Fibroblast of skin of left quadriceps (primary cell): ENCODE measurements around the gene SH3GLB1.
"Not testable (repeated sequence)": the region's sequence is repeated elsewhere in the genome, so short reads cannot be mapped to it uniquely, and the experiment has no call there.

Source experiments
- DNase-seq, 2 experiments: peaks; one replicate each; pipeline ENCODE4 v3.0.0-alpha.2; 2013; ENCODE audit warnings: low read depth in 2 of 2

SH3GLB1 gene

DNA sequence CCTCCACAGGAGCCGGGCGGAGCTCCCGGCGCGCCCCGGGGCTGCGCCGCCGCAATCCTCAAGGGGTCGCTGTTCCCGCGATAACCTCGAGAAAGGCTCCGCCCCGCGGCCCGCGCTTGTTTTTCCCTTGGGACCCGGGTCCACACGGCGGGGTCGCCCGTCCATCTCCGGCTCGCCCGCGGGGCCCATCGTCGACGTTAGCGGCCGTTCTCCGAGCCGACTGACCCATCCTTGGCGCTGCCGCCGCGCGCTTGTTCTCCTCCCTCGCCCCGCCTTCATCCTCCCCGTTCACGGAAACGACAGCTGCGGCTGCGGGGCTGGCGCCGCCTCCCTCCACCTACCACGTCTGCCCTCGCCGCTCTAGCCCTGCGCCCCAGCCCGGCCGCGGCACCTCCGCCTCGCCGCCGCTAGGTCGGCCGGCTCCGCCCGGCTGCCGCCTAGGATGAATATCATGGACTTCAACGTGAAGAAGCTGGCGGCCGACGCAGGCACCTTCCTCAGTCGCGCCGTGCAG lies at the start of gene SH3GLB1:
Gene SH3GLB1 (plus strand): TSS at position 119 of the 514 bp plus-strand sequence. CDS start 324 bp downstream, at position 443.
- DNase-seq = peak; percentile 62

DNA sequence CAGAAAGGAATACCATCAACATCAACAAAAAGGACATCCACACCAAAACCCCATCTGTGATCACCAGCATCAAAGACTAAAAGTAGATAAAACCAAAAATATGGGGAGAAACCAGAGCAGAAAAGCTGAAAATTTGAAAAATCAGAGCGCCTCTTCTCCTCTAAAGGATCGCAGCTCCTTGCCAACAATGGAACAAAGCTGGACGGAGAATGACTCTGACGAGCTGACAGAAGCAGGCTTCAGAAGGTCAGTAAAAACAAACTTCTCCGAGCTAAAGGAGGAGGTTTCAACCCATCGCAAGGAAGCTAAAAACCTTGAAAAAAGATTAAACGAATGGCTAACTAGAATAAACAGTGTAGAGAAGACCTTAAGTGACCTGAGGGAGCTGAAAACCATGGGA lies 46.0 kb upstream of the SH3GLB1 start:
- DNase-seq = not testable (repeated sequence)

DNA sequence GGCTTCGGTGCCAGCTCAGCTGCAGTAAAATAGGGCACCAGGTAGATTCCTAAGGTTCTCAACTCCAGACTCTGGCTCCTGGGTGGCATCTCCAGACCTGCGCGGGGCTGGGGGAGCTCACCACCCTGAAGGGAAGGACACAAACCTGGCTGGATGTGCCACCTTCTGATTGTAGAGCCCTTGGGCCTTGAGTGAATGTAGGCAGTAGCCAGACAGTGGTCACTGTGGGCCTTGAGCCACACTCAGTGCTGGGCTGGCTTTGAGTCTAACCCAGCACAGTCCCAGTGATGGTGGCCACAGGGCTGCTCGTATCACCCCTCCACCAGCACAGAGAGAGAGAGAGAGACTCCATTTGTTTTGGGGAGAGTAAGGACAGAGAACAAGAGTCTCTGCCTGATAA lies 38.0 kb upstream of the SH3GLB1 start:
- no peak for DNase-seq

DNA sequence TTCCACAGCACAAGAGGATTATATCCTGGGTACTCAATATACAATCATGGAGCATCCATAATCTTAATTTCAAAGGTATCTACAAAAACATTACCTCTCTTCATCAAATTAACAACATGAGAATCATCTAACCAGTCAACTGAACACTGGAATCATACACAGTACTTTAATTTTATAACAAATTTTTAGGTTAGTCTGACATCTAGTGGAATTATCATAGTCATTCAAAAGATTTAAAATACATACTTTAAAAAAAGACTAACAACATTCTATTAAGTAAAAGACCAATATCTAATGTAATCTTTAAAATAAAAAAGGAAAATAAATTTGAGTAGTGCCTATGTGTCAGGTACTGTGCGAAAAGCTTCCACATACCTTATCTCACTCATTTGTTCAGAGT lies 16.8 kb upstream of the SH3GLB1 start:
- DNase-seq = no peak

DNA sequence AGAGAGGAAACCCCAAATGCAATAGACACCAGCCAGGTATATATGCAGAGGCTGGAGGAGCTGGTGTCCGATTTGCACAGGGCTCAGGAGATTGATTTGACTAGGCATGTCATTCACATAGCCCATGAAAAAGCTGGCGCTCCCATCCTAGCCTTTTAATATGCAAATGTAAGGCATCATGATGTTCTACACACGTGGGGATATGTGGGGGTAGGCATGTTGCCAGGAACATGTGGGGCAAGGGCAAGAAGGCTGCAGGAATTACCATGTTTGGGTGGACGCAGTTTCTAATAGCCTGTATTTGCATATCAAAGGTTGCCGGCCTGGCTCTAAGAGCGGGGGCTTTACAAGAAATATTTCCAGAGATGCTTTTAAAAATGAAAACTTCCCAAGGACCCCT lies 11.7 kb upstream of the SH3GLB1 start:
- DNase-seq = no peak

DNA sequence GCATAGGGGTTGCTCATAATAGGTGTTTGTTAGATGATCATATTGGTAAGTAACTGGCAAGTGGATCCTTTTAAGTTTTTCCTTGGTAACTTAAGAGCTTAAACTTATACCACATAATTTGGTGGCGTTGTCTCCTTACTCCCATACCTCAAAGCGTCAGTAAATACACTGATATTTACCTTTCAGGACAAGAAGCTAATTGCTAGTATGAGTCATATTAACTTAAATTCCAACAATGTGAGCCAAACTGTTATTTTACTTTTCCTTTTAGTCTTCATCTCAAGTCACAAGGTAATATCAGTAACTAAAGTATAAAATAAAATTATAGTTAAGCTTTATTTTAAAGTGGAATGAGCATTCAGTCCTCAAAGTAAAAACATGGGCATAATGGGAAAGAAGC lies 9.0 kb upstream of the SH3GLB1 start:
- DNase-seq = no peak

DNA sequence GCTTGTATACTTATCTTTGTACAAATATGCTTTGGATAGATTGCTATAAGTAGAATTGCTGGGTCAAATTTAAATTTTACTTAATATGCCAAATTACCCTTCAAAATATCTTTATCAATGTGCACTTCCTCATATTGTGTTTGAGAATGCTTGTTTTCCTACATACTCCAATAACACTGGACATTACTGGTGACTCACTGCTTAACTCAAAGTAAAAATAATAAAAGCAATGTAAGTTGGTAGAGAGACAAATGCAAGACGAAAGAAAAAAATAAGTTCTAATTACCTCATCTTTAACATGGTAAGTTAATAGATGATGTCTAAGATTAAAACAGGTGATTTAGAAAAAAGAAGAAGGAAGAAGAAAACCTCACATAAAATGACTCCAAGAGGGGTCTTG lies 7.9 kb upstream of the SH3GLB1 start:
- no peak for DNase-seq

DNA sequence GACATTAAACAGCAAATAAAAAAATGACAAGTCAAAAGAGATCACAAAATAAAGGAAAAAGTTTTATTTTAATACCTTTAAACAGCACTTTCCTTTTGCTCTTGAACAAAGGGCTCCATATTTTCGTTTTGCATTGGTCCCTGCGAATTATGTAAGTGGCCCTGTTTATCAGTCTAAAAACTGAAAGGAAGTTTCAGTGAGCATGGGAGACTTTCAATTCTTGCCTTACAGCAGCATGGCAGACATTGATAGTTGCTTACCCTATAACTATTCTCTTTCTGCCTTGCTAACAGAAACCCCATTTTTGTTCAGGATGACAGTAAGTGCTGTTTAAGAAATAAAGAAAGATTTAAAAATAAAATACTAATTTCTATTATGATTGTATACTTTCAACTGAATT lies 5.2 kb upstream of the SH3GLB1 start:
- DNase-seq = no peak

DNA sequence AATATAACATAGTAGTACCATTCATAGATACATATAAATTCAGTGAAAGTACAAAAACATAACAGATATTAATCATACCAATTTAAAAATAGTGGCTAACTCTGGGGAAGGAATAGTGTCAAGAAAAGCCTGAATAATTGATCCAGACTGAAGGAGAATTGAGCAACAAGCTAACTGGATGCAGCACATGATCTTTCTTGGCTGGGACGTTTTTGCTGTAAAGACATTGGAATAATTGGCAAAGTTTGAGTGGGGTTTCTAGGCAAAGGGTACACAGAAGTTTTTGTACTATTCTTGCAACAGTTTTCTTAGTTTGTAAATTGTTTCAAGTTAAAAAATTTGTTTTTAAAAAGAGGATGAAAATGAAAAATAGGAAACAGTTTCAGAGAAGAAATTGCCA lies 2.6 kb upstream of the SH3GLB1 start:
- no peak for DNase-seq

DNA sequence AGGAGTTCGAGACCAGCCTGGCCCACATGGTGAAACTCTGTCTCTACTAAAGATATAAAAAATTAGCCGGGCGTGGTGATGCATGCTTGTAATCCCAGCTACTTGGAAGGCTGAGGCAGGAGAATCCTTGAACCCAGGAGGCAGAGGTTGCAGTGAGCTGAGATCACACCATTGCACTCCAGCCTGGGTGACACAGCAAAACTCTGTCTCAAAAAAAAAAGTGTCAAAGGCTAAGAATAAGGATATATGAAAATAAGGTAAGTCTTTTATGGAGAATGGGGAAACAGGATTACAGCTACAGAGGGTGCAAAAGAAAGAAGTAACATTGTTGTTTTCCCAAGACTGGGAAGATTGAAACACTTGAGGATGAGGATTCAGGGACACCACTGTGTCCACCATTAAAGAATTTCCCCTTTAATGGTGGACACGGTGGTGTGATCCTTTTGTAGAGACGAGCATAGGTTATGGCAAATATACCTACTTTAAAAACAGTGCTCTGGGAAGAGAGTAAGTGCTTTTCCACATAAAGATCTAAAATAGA lies 1.4 kb upstream of the SH3GLB1 start:
- DNase-seq = not testable (repeated sequence)

DNA sequence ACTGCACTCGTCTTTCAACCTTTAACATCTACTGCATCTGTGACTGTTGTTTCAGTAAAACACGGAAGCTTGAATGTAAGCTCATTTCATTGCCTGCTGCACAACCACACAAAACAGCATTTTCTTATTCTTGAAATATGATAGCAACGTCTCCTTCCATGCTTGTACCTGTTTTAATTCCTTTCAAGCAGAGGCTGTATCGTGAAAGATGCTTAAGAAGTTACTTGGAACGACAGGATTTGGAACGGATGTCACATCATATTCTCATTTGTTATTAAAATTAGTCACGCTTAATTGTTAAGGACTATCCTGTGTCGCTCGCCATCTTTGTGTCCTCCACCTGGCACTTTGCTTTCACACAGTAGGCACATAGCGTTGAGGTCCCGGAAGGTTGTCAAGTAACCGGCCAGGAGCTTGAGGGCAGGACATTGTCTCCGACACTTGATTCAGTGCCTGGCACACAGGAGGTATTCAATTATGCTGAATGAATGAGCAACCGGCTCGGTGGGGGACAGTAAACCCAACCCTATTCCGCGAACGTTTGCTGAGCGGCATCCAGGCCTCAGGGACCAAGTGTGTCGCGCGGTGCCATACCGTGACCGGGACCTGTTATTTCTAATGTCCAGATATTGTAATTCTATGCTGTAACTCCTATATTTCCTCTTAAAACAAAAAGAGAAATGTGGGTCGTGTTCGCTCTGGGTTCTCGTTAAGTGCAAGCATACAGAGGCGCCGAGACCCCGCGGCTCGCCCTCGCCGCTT lies 499 bp upstream of the SH3GLB1 start:
- DNase-seq = no peak

DNA sequence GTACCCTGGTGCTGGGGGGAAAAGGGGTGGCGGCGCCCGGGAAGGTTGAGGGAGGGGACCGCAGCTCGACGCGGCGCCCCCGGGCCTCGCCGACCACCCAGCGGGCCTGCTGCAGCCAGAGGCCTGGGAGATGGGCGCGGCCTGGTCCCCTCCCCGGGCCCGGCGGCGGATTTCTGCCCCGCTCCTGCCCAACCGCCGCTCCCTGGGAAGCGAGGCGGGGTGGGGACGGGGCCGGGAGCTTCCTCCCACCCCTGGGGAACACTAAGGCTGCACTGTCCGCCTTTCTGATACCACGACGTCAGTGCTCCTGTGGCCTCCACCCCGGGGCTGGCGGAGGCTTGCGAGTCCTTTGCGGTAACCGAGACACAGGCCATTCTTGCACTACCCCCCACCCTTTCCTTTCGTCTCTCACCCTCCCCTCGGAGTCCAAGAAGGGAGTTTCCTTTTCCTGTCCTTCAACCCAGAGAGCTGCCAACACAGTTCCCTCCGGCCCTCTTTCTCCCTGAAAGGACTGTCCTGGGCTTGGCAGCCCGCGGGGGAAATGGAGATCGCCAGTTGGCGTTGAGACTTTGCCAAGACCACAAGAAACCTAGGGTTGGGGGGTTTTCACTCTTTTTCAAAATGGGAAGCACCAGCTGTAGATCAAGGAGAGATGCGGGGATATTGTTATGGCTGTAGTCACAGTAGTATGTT lies 742 bp downstream of the SH3GLB1 start:
- no peak for DNase-seq

DNA sequence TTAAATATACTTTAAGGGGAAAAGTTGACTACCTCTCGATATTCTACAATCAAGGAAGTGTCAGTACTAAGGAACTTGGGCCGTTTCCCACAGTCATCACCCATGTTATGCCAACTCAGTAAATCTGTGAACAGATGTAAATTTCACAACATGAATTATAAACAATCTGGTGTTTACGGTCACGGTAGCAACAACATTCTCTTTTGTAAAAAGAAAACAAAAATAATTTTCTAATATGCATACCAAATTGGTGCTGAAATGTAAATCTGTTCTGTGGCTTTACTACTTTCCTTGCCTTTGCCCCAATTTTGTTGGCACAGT lies 1.2 kb downstream of the SH3GLB1 start:
- no peak for DNase-seq

DNA sequence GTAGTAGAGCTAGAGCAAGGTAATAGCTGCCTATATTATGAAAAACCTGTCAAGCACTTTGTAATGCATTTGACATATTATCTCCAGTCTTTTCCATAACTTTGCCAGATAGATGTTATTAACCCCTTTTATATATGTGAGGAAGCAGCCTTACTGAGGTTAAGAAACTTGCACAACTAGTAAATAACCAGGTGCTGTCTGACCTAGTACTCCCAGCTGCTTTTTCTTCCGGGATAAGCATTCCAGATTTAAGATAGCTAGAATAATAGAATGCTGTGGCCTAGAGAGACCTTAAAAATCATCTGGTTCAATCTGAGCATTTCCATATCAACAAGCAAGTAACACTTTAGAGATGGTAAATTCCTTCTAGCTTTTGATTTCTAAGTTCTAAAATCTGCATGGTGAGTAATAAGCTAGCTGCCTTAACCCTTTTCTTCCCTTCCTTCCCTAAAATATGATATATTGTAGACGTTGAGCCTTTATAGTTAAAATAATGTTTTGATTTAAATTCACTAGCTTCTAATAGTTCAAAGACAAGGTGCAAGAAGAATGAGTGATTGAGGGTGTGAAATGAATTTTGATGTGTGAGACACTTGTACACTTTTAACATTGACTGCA lies 1.8 kb downstream of the SH3GLB1 start:
- no peak for DNase-seq

DNA sequence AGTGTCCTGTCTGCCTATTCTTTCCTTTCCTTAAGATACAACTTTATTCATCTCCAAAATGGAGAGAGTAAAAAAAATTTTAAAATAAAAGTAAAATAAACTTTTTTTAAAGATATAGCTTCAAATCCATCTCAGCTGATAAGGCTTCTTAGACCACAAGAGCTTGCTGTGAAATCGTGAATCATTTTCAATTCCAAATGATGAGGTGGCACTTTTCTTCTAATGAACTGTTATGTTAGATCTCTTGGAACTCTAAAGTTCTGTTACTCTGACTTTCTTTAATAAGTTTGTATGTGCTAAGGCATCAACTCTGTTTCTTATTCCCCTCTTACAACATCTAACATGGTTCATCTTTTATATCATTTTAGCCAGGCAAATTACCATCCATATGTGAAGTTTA lies 4.5 kb downstream of the SH3GLB1 start:
- no peak for DNase-seq

DNA sequence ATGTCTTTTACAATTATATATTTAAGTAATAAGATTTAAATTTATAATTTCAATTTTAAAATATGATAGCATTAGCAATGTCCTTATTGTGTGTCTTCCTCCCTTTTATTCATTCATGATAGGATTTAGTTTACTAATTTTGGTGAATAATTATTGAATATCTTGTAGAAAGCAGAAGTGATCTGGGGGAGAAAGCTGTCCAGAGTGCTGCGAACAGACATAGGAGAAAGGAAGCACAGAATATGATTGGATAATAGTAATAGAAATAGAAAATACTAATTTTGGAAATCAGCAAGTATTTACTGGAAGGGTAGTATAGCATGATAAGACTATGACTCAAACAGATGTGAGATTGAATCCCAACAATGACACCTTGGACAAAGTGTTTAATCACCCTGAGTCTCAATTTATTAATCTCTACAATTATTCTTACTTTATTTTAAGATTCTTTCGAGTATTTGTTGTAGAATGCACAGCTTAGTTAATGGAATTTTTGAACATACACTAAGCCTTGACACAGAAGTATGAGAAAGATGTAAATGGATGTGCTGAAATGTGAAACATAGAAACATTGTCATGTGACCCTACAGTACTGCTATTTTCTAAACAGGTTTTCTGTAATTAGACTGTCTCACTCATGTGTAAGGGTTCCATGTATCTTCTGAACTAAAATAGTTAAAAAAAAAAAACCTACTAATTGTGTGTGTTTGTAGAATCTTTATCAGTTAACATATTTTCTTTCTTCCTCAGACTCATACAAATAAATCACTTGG lies 7.9 kb downstream of the SH3GLB1 start:
- no peak for DNase-seq

DNA sequence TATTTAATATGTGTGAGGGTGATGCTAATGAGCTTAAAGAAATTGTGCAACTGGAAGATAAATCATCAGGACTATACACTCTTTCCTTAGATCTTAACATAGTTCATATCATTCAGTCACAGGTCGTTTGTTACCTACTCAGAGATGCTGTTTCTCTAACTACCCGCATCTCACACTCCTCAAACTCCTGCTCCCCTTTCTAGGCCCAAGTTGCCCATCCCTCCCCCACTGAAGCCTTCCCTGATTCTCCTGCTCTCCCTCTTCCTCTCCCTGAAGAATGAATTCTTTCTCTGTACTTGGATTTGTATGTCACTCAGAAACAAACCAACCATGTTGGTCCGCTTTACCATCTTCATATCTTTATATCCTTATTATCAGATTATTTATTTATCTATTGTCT lies 9.1 kb downstream of the SH3GLB1 start:
- no peak for DNase-seq

DNA sequence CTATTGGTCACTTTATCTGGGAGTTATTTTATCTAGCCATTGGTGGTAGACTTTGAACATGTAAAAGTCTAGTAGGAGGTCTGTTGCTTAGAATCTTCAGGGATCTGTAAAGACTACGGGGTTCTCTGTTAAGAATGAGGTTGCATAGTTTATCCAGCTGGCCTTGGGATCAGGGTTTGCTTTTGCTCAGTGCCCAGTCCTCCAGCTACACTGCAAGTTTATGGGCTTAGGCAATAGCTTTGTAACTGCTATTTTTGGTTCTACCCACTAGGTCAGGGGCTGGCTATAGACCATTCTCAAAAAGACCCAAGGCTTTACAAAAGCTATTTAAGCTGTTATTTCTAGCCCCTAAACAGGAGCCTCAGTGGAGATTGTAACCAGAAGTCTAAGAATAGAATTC lies 9.8 kb downstream of the SH3GLB1 start:
- DNase-seq = no peak

DNA sequence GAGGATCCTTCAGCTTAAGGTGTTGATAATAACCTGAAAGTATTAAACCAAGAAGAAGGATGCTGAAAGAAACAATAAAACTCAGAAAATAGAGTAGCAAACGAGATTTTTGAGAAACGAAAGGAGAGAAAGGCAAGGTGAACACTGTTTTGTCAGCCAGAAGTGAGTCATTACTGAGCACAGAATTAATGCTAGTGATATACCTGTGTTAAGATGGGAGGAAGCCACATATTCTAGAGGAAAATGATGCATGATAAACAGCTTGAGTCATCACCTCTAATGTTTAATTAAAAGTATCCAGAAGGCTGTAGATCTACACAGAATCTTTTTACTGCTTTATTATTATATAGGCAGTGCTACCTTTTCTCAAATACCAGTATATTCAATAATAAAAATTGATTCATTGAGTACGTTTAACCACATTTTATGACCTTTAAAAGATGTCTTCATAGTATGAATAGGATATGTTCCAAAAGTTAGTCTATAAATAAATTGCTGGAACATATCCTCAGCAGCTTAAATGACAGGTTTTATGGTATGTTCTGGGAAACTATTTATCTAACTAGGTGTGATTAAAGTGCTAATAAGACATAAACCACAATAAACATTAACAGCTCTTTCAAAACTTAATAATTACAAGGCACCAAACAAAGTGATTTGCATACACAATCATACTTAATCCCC lies 10.3 kb downstream of the SH3GLB1 start:
- no peak for DNase-seq

DNA sequence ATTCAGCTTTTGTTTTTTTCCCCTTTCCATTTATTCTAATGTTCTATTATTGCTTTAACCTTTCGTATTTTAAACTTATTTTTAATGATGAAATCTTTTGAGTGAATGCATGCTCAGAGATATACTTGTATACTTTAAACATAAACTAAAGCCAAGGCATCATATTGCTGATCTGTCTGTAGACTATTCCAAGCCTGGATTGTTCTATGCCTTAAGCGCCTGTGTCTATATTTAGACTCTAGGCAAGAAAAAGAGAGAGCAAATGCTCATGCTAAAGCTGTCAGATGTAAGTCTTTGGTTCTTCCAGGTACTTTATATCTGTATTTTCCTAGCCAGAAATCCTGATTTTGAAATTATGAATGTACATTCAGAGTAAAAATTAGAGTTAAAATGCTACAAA lies 14.4 kb downstream of the SH3GLB1 start:
- DNase-seq = no peak

DNA sequence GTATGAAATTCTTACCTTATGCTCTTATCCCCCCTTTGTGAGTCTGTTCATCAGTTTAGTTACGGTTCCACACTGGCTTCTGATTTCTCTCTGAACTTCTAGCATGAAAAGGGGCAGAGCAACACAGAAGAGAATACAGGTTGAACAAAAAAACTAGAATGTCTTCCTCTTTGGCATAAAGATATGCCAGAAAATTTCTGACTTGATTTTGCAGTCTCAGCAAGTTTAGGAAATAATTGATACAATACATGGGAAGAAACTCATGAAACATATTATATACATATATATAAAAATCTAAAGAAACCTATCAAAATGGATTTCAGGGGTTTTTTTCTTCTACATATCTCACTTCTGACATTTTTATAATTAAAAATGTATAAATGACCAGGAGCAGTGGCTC lies 27.0 kb downstream of the SH3GLB1 start:
- no peak for DNase-seq
